Astrocyte (in vitro differentiated cells and primary cell): ENCODE data around the gene SHE. TPM values are rescaled to one million over a fixed set of nuclear protein-coding genes. Genes with fewer than 3 reads are reported as not detected.

ENCODE experiments used
- DNase-seq: peaks from one replicate; pipeline ENCODE4 v3.0.0-alpha.2; 2010; ENCODE audit warnings: low read depth
- FAIRE-seq: peaks from 2 replicates; lab custom pipeline; 2011; peaks lifted over from hg19 to GRCh38; lab: Jason Lieb, UNC
- H2AFZ ChIP-seq: 2 replicates; pipeline ENCODE4 v1.6.0; 2012; ENCODE audit warnings: low read depth, low read length, inconsistent platforms
- H3K27ac ChIP-seq: 2 replicates; pipeline ENCODE4 v1.5.1; 2011; ENCODE audit warnings: low read depth, low read length, inconsistent platforms
- H3K27me3 ChIP-seq: 2 replicates; pipeline ENCODE4 v1.6.0; 2011; ENCODE audit warnings: low read length, inconsistent platforms; ENCODE audit not compliant: insufficient read depth
- H3K36me3 ChIP-seq: 2 replicates; pipeline ENCODE4 v1.5.1; 2011; ENCODE audit warnings: low read length, inconsistent platforms; ENCODE audit not compliant: insufficient read depth
- H3K4me1 ChIP-seq: 2 replicates; pipeline ENCODE4 v1.5.1; 2011; ENCODE audit warnings: low read length, inconsistent platforms; ENCODE audit not compliant: insufficient read depth
- H3K4me2 ChIP-seq: 2 replicates; pipeline ENCODE4 v1.6.0; 2012; ENCODE audit warnings: low read length, inconsistent platforms
- H3K4me3 ChIP-seq: 2 replicates; pipeline ENCODE4 v1.5.1; 2011; ENCODE audit warnings: low read depth, mild to moderate bottlenecking, low read length, inconsistent platforms; ENCODE audit not compliant: insufficient read depth
- H3K79me2 ChIP-seq: 2 replicates; pipeline ENCODE4 v1.6.0; 2012; ENCODE audit warnings: mild to moderate bottlenecking, low read length, inconsistent platforms; ENCODE audit not compliant: insufficient read depth
- H3K9ac ChIP-seq: 2 replicates; pipeline ENCODE4 v1.6.0; 2012; ENCODE audit warnings: mild to moderate bottlenecking, low read length, inconsistent platforms
- H3K9me3 ChIP-seq: 2 replicates; pipeline ENCODE4 v1.5.1; 2012; ENCODE audit warnings: low read depth, mild to moderate bottlenecking, low read length, inconsistent platforms; ENCODE audit not compliant: insufficient read depth
- H4K20me1 ChIP-seq: 2 replicates; pipeline ENCODE4 v1.6.0; 2012; ENCODE audit warnings: low read length, inconsistent platforms; ENCODE audit not compliant: insufficient read depth
- H3K27ac Mint-ChIP-seq: one replicate; pipeline ENCODE4 v1.8.0; 2021; ENCODE audit warnings: mild to moderate bottlenecking, mixed read lengths; ENCODE audit not compliant: unreplicated experiment
- H3K27me3 Mint-ChIP-seq: one replicate; pipeline ENCODE4 v1.8.0; 2021; ENCODE audit warnings: low read depth, mixed read lengths; ENCODE audit not compliant: unreplicated experiment
- H3K36me3 Mint-ChIP-seq: one replicate; pipeline ENCODE4 v1.8.0; 2021; ENCODE audit warnings: low read depth, mixed read lengths; ENCODE audit not compliant: unreplicated experiment
- H3K4me1 Mint-ChIP-seq: one replicate; pipeline ENCODE4 v1.8.0; 2021; ENCODE audit warnings: low read depth, mixed read lengths; ENCODE audit not compliant: unreplicated experiment
- H3K4me3 Mint-ChIP-seq: one replicate; pipeline ENCODE4 v1.8.0; 2021; ENCODE audit warnings: mild to moderate bottlenecking, moderate library complexity, mixed read lengths; ENCODE audit not compliant: unreplicated experiment
- H3K9me3 Mint-ChIP-seq: one replicate; pipeline ENCODE4 v1.8.0; 2021; ENCODE audit warnings: mild to moderate bottlenecking, mixed read lengths; ENCODE audit not compliant: unreplicated experiment
- EZH2 ChIP-seq: IDR thresholded peaks from 2 replicates; pipeline ENCODE4 v1.6.1; 2012; ENCODE audit warnings: mild to moderate bottlenecking, low read length, inconsistent platforms; ENCODE audit not compliant: insufficient read depth
- total RNA-seq: library from RNA; stranded (reverse); gene quantifications from 2 replicates; pipeline ENCODE4 v1.2.1, GENCODE V29; 2021
- TF ChIP-seq, protein P1 (sequence below): IDR thresholded peaks from 2 replicates; pipeline ENCODE4 v1.5.1; 2011; ENCODE audit warnings: low read depth, mild to moderate bottlenecking, inconsistent platforms, low read length, moderate library complexity; ENCODE audit not compliant: insufficient read depth

Gene SHE
- total RNA-seq, 1 donor from 2014 or later, result not detected

DNA sequence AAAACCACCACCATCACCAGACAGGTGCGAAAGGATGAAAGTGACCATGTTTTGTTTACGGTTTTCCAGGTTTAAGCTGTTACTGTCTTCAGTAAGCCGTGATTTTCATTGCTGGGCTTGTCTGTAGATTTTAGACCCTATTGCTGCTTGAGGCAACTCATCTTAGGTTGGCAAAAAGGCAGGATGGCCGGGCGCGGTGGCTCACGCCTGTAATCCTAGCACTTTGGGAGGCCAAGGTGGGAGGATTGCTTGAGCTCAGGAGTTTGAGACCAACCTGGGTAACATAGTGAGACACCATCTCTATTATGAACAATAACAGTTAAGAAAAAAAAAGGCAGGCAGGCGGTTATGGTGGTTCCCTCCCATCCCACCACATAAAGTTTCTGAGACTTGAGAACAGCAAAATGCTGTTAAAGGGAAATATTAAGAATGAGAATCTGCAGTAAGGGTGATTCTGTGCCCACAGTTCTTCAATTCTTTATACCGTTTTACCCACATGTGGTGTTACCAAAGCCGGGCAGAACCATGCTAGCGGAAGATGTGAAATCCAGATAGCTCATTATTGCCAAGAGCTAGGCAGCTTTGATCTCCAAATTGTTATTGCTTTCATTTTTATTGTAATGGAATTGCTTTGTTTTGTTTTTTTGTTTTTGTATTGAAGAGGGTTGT, 34.6 kb downstream of the SHE start:
- no peak for FAIRE-seq
- H3K27ac Mint-ChIP-seq, result no peak overlapping the region

DNA sequence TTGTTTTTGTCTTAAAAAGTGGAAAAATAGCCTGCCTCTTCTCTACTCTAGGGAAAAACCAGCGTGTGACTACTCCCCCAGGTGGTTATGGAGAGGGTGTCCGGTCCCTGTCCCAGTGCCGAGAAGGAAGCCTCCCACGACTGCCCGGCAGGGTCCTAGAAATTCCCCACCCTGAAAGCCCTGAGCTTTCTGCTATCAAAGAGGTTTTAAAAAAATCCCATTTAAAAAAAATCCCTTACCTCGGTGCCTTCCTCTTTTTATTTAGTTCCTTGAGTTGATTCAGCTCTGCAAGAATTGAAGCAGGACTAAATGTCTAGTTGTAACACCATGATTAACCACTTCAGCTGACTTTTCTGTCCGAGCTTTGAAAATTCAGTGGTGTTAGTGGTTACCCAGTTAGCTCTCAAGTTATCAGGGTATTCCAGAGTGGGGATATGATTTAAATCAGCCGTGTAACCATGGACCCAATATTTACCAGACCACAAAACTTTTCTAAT, 35.2 kb downstream of the SHE start:
- peaks cover 2% of the 10 kb centered on the region for H3K36me3 Mint-ChIP-seq
- TF ChIP-seq, protein P1, sequence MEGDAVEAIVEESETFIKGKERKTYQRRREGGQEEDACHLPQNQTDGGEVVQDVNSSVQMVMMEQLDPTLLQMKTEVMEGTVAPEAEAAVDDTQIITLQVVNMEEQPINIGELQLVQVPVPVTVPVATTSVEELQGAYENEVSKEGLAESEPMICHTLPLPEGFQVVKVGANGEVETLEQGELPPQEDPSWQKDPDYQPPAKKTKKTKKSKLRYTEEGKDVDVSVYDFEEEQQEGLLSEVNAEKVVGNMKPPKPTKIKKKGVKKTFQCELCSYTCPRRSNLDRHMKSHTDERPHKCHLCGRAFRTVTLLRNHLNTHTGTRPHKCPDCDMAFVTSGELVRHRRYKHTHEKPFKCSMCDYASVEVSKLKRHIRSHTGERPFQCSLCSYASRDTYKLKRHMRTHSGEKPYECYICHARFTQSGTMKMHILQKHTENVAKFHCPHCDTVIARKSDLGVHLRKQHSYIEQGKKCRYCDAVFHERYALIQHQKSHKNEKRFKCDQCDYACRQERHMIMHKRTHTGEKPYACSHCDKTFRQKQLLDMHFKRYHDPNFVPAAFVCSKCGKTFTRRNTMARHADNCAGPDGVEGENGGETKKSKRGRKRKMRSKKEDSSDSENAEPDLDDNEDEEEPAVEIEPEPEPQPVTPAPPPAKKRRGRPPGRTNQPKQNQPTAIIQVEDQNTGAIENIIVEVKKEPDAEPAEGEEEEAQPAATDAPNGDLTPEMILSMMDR, result no peak
- TF ChIP-seq EZH2, result no peak
- H3K4me1 ChIP-seq, result peaks cover 8% of the 10 kb centered on the region
- H3K4me3 ChIP-seq, result no peak overlapping the region
- H4K20me1 ChIP-seq, result no peaks in the 10 kb centered on the region
- no peaks in the 10 kb centered on the region for H3K36me3 ChIP-seq
- no peak overlapping the region for H3K4me2 ChIP-seq
- H3K9me3 Mint-ChIP-seq, result peaks cover 3% of the 10 kb centered on the region
- no peak for DNase-seq
- no peak overlapping the region for H3K9ac ChIP-seq
- H3K27ac ChIP-seq, result no peak overlapping the region
- H3K27me3 Mint-ChIP-seq, result peaks cover 8% of the 10 kb centered on the region
- H3K79me2 ChIP-seq, result no peaks in the 10 kb centered on the region
- no peak overlapping the region for H3K27ac Mint-ChIP-seq
- H2AFZ ChIP-seq, result no peak overlapping the region
- H3K27me3 ChIP-seq, result no peaks in the 10 kb centered on the region
- FAIRE-seq, result no peak
- peaks cover 17% of the 10 kb centered on the region for H3K4me1 Mint-ChIP-seq
- no peak overlapping the region for H3K4me3 Mint-ChIP-seq
- no peaks in the 10 kb centered on the region for H3K9me3 ChIP-seq

More for the DNA sequence above, 34.6 kb downstream of the SHE start:
- Mint-ChIP-seq H3K4me1 (peaks cover 17% of the 10 kb centered on the region), H3K9me3 (peaks cover 3% of the 10 kb centered on the region), H3K36me3 (no peaks in the 10 kb centered on the region), H3K27me3 (peaks cover 10% of the 10 kb centered on the region), H3K4me3 (no peak overlapping the region)
- Histone ChIP-seq H3K27ac (no peak overlapping the region), H3K36me3 (no peaks in the 10 kb centered on the region), H3K4me2 (no peak overlapping the region), H2AFZ (no peak overlapping the region), H3K79me2 (no peaks in the 10 kb centered on the region), H4K20me1 (no peaks in the 10 kb centered on the region), H3K4me3 (no peak overlapping the region), H3K27me3 (no peaks in the 10 kb centered on the region), H3K9me3 (no peaks in the 10 kb centered on the region), H3K4me1 (peaks cover 8% of the 10 kb centered on the region), H3K9ac (no peak overlapping the region)
- DNase-seq, result no peak
- TF ChIP-seq, protein P1, result no peak
- TF ChIP-seq EZH2, result no peak

DNA sequence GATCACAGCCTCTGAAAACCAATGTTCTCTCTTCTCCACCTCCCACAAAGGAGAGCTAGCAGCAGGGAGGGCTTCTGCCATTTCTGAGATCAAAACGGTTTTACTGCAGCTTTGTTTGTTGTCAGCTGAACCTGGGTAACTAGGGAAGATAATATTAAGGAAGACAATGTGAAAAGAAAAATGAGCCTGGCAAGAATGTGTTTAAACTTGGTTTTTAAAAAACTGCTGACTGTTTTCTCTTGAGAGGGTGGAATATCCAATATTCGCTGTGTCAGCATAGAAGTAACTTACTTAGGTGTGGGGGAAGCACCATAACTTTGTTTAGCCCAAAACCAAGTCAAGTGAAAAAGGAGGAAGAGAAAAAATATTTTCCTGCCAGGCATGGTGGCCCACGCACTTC, 36.0 kb downstream of the SHE start:
- H3K27ac ChIP-seq, result no peak overlapping the region
- no peaks in the 10 kb centered on the region for H4K20me1 ChIP-seq
- peaks cover 8% of the 10 kb centered on the region for H3K4me1 ChIP-seq
- no peaks in the 10 kb centered on the region for H3K79me2 ChIP-seq
- FAIRE-seq, result no peak
- H3K36me3 ChIP-seq, result no peaks in the 10 kb centered on the region
- Mint-ChIP-seq H3K4me3 (no peak overlapping the region), H3K27ac (no peak overlapping the region), H3K9me3 (peaks cover 3% of the 10 kb centered on the region), H3K36me3 (peaks cover 2% of the 10 kb centered on the region), H3K4me1 (peaks cover 17% of the 10 kb centered on the region), H3K27me3 (peaks cover 7% of the 10 kb centered on the region)
- H3K4me2 ChIP-seq, result no peak overlapping the region
- H3K27me3 ChIP-seq, result no peaks in the 10 kb centered on the region
- H2AFZ ChIP-seq, result no peak overlapping the region
- no peak overlapping the region for H3K4me3 ChIP-seq
- no peaks in the 10 kb centered on the region for H3K9me3 ChIP-seq
- no peak overlapping the region for H3K9ac ChIP-seq
- no peak for TF ChIP-seq EZH2
- TF ChIP-seq, protein P1, result no peak
- DNase-seq, result no peak
